Endothelial cell of umbilical vein (primary cell): Measurements from ENCODE around the gene AGRN. TPM values are rescaled to one million over a fixed set of nuclear protein-coding genes. Genes with fewer than 3 reads are reported as not detected.

Source experiments
- BruUV-seq: library from RNA; stranded (reverse); fragments of 400-500 nt; replicated peaks from 2 replicates; lab custom pipeline; 2021; lab: Mats Ljungman, UMichigan
- CTCF ChIA-PET: fragments of 300-600, 350-600 bp; sonication (Branson Sonifier 250); formaldehyde crosslinking; loops from one replicate; lab custom pipeline; 2021; ENCODE audit warnings: antibody characterized with exemption, inconsistent platforms; lab: Charles Lee
- POLR2A ChIA-PET: fragments of 300-600, 350-600 bp; sonication (Branson Sonifier 250); formaldehyde crosslinking; loops from one replicate; lab custom pipeline; 2021; ENCODE audit warnings: antibody characterized with exemption, inconsistent platforms; lab: Charles Lee
- DNase-seq: peaks from one replicate; pipeline ENCODE4 v3.0.0-alpha.2; 2011; ENCODE audit warnings: low read depth, low spot score
- FAIRE-seq: peaks from 2 replicates; lab custom pipeline; 2011; peaks lifted over from hg19 to GRCh38; lab: Jason Lieb, UNC
- H2AFZ ChIP-seq: 2 replicates; pipeline ENCODE4 v1.6.0; 2012; ENCODE audit warnings: low read depth, low read length, control low read depth, inconsistent platforms
- H3K27ac ChIP-seq: 2 replicates; pipeline ENCODE4 v1.5.1; 2011; ENCODE audit warnings: low read depth, mild to moderate bottlenecking, control low read depth, low read length, moderate library complexity; ENCODE audit not compliant: insufficient read depth
- H3K27me3 ChIP-seq, 2 experiments: 2 replicates each; pipeline versions ENCODE4 v1.6.0 to v1.6.1; 2011; ENCODE audit warnings: low read length in 2 of 2, mixed read lengths in 1 of 2; ENCODE audit not compliant: control insufficient read depth in 2 of 2, insufficient read depth in 2 of 2
- H3K36me3 ChIP-seq, 2 experiments: 2 replicates in 1 of 2; 3 replicates in 1 of 2; pipeline ENCODE4 v1.5.1; 2011; ENCODE audit warnings: low read length in 2 of 2, mild to moderate bottlenecking in 1 of 2, moderate library complexity in 1 of 2; ENCODE audit not compliant: control insufficient read depth in 2 of 2, insufficient read depth in 2 of 2; ENCODE audit errors: extremely low read depth in 1 of 2
- H3K4me1 ChIP-seq: 3 replicates; pipeline ENCODE4 v1.5.1; 2011; ENCODE audit warnings: mild to moderate bottlenecking, low read length; ENCODE audit not compliant: control insufficient read depth, insufficient read depth; ENCODE audit errors: extremely low read depth
- H3K4me2 ChIP-seq: 2 replicates; pipeline ENCODE4 v1.6.1; 2011; ENCODE audit warnings: low read length, control low read depth, mixed read lengths; ENCODE audit not compliant: insufficient read depth
- H3K4me3 ChIP-seq, 3 experiments: fragments of 200-600 bp in 1 of 3; sonication (generic), shearing (Covaris generic) in 1 of 3; replicated peaks in 1 of 3; 2 replicates each; pipeline ENCODE4 v1.5.1; 2011 to 2016; ENCODE audit warnings: control low read depth in 3 of 3, low read length in 3 of 3, mild to moderate bottlenecking in 2 of 3, inconsistent platforms in 1 of 3, low read depth in 1 of 3, moderate library complexity in 1 of 3; ENCODE audit not compliant: insufficient read depth in 1 of 3
- H3K79me2 ChIP-seq: 2 replicates; pipeline ENCODE4 v1.6.0; 2012; ENCODE audit warnings: low read length, inconsistent platforms; ENCODE audit not compliant: control insufficient read depth, insufficient read depth
- H3K9ac ChIP-seq: replicated peaks from 2 replicates; pipeline ENCODE3; 2011; ENCODE audit warnings: low read length, control low read depth; ENCODE audit not compliant: insufficient read depth; ENCODE audit errors: extremely low read depth
- H3K9me1 ChIP-seq: replicated peaks from 3 replicates; pipeline ENCODE4 v1.6.0; 2011; ENCODE audit warnings: mild to moderate bottlenecking, low read length; ENCODE audit not compliant: control insufficient read depth, insufficient read depth; ENCODE audit errors: extremely low read depth
- H3K9me3 ChIP-seq: replicated peaks from 2 replicates; pipeline ENCODE4 v1.5.1; 2012; ENCODE audit warnings: low read length, inconsistent platforms; ENCODE audit not compliant: control insufficient read depth, insufficient read depth
- H4K20me1 ChIP-seq: replicated peaks from 2 replicates; pipeline ENCODE3; 2011; ENCODE audit warnings: mild to moderate bottlenecking, low read length; ENCODE audit not compliant: control insufficient read depth, insufficient read depth; ENCODE audit errors: extremely low read depth
- CTCF ChIP-seq, 2 donors: IDR thresholded peaks; 1 replicate in 1 of 2; 2 replicates in 1 of 2; pipeline ENCODE4 v1.5.1; 2011; ENCODE audit warnings: low read length in 2 of 2, mild to moderate bottlenecking in 2 of 2, moderate library complexity in 2 of 2, control low read depth in 1 of 2, inconsistent platforms in 1 of 2, low read depth in 1 of 2; ENCODE audit not compliant: insufficient read depth in 1 of 2; ENCODE audit errors: extremely low read depth in 1 of 2
- EZH2 ChIP-seq: IDR thresholded peaks from 2 replicates; pipeline ENCODE4 v1.6.1; 2012; ENCODE audit warnings: borderline replicate concordance, low read depth, mild to moderate bottlenecking, moderate library complexity, low read length, inconsistent platforms; ENCODE audit not compliant: severe bottlenecking
- FOS ChIP-seq: IDR thresholded peaks from 2 replicates; pipeline ENCODE4 v1.6.1; 2011; ENCODE audit warnings: mild to moderate bottlenecking, low read length, moderate library complexity, borderline replicate concordance; ENCODE audit not compliant: insufficient read depth
- GATA2 ChIP-seq: IDR thresholded peaks from 2 replicates; pipeline ENCODE4 v1.7.0; 2011; ENCODE audit warnings: low read depth, mild to moderate bottlenecking, moderate library complexity, mixed read lengths, low read length; ENCODE audit not compliant: insufficient read length, insufficient read depth
- JUN ChIP-seq: IDR thresholded peaks from 2 replicates; pipeline ENCODE4 v1.6.1; 2011; ENCODE audit warnings: borderline replicate concordance, low read depth; ENCODE audit not compliant: insufficient read length, insufficient read depth
- MAX ChIP-seq: IDR thresholded peaks from 2 replicates; pipeline ENCODE4 v1.6.1; 2011; ENCODE audit not compliant: insufficient read depth, insufficient read length
- MYC ChIP-seq: IDR thresholded peaks from one replicate; pipeline ENCODE4 v1.6.1; 2011; ENCODE audit warnings: mild to moderate bottlenecking, low read depth, low read length
- POLR2A ChIP-seq: IDR thresholded peaks from 2 replicates; pipeline ENCODE4 v1.6.1; 2012; ENCODE audit warnings: low read depth, mild to moderate bottlenecking, control low read depth, low read length
- POLR2AphosphoS5 ChIP-seq: IDR thresholded peaks from 2 replicates; pipeline ENCODE4 v1.6.1; 2012; ENCODE audit warnings: low read depth, mild to moderate bottlenecking, control low read depth, low read length, moderate library complexity; ENCODE audit not compliant: insufficient read depth
- dilution Hi-C: fragments of 300-500 bp; cut with MboI; formaldehyde crosslinking; loops from one replicate; pipeline ENCODE4 v1.15.0; 2019; ENCODE audit warnings: low sequenced_read_pairs; ENCODE audit not compliant: extremely low pct_ligation_motif_present
- intact Hi-C: fragments of 100-400 bp; cut with micrococcal nuclease; formaldehyde crosslinking; loops from one replicate; pipeline ENCODE4 v1.10.0; 2022
- polyA plus RNA-seq, 4 experiments: library from polyadenylated mRNA; depleted of rRNA in 3 of 4; stranded (reverse) in 3 of 4; unstranded in 1 of 4; fragments of >200 nt; gene quantifications; 2 replicates each; pipeline versions ENCODE4 v1.2.1 to v1.2.3, GENCODE V29; 2011 to 2012; ENCODE audit warnings: missing spikeins in 1 of 4
- total RNA-seq: library from RNA; stranded (reverse); gene quantifications from 2 replicates; pipeline ENCODE4 v1.2.3, GENCODE V29; 2021

Gene AGRN
- total and polyA plus RNA-seq, 2 donors (not counting 3 experiments of a cell fraction or from before 2014, with no cell fraction given) = 66.6 to 67.8 TPM

- Histone ChIP-seq H3K4me2 (no peak overlapping the region), H2AFZ (no peak overlapping the region), H3K9me1 (no peaks in the 10 kb centered on the region), H3K9ac (no peak overlapping the region), H3K4me1 (peaks cover 7% of the 10 kb centered on the region), H3K27ac (no peak overlapping the region), H4K20me1 (no peaks in the 10 kb centered on the region), H3K4me3 (no peak overlapping the region), H3K36me3 (peaks cover 0 to 10% of the 10 kb centered on the region in 2 experiments), H3K9me3 (no peaks in the 10 kb centered on the region), H3K79me2 (no peaks in the 10 kb centered on the region), H3K27me3 (no peaks in the 10 kb centered on the region)
- intact Hi-C loops (no loop called here), dilution Hi-C loops (no loop called here)
- CTCF ChIA-PET = interaction anchor here (1.7 kb wide), 1 partner anchor 25 kb away, joined by 4 read pairs; no protein-coding TSS in a partner anchor
- TF ChIP-seq GATA2 = no peak
- TF ChIP-seq FOS = no peak
- TF ChIP-seq MYC = no peak
- no peak for TF ChIP-seq CTCF (IDR thresholded peaks at IDR 0.05; ENCODE audit: extremely low read depth in 1 of 2, insufficient read depth in 1 of 2, low read depth in 1 of 2, low read length in 2 of 2)
- TF ChIP-seq EZH2 = no peak
- no peak for TF ChIP-seq JUN
- TF ChIP-seq POLR2AphosphoS5 = no peak
- TF ChIP-seq MAX = no peak
- no peak for TF ChIP-seq POLR2A
- DNase-seq (no peak), FAIRE-seq (no peak)
- POLR2A ChIA-PET = no interaction called here
- BruUV-seq = no TSS peak
Measured at GRCh38 chr1:1038694-1039093, 18.8 kb downstream of the AGRN start.
